Measurements from ENCODE around the gene C2. TPM values are rescaled to one million over a fixed set of nuclear protein-coding genes. Genes with fewer than 3 reads are reported as not detected.

C2 gene
- total RNA-seq, 1 donor from 2014 or later, result 18.6 TPM

DNA sequence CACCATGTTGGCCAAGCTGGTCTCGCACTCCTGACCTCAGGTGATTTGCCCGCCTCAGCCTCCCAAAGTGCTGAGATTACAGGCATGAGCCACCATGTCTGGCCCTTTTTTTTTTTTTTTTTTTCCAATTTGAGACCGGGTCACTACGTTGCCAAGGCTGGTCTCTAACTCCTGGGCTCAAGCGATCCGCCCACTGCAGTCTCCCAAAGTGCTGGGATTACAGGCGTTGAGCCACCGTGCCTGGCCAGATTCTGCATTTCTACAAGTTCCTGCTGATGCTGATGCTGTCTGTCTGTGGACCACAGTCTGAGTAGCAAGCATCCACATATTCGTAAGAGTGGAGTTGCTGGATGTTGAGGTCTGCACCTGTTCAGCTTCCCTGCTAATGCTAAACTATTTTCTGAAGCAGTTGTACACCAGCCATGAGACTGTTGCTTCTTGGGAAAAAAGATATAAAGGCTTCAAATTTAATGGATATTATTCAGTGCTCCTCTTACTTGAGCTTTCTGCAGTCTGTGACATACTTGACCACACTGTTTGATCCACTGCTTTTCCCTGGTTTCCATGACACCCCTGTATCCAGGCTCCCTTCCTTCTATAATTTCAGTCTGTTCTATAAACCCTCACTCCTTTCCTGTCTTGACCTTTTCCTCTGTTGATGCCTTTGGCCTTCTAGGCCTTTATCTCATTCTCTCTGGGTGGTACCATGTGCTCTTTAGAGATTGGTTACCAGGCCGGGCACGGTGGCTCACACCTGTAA is 15.5 kb upstream of the C2 start:
- peak overlapping the region in 1 of 2 donors; percentile 49 for H3K27ac ChIP-seq
- no peak overlapping the region for H3K4me3 ChIP-seq
- no peaks in the 10 kb centered on the region for H3K27me3 ChIP-seq
- no peaks in the 10 kb centered on the region for H3K36me3 ChIP-seq
- H3K4me1 ChIP-seq, result peaks cover 0 to 6% of the 10 kb centered on the region in 2 donors
- no peaks in the 10 kb centered on the region for H3K9me3 ChIP-seq
- TF ChIP-seq, protein P1, sequence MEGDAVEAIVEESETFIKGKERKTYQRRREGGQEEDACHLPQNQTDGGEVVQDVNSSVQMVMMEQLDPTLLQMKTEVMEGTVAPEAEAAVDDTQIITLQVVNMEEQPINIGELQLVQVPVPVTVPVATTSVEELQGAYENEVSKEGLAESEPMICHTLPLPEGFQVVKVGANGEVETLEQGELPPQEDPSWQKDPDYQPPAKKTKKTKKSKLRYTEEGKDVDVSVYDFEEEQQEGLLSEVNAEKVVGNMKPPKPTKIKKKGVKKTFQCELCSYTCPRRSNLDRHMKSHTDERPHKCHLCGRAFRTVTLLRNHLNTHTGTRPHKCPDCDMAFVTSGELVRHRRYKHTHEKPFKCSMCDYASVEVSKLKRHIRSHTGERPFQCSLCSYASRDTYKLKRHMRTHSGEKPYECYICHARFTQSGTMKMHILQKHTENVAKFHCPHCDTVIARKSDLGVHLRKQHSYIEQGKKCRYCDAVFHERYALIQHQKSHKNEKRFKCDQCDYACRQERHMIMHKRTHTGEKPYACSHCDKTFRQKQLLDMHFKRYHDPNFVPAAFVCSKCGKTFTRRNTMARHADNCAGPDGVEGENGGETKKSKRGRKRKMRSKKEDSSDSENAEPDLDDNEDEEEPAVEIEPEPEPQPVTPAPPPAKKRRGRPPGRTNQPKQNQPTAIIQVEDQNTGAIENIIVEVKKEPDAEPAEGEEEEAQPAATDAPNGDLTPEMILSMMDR (IDR thresholded peaks at IDR 0.05), result no peak
- no peak for DNase-seq (ENCODE audit: low spot score in 2 of 2)
- intact Hi-C loops (cut with DNase I), result no loop called here

DNA sequence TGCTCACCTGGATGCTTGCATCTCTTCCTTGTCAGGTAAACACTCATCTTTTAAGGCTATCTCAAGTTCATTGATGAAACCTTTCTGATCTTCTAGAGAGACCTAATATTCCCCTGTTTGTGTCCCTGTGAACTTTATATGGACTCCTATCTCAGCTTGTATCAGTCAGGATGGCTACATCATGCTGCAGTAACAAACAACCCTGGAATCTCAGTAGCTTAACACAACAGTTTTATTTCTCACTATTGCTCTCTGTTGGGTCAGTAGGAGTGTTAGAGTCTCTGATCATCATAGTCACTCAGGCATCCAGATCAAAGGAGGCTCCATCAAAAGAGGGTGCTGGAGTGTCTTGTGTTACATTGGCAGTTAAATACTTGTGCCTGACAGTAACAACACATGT is 12.2 kb upstream of the C2 start:
- H3K9me3 ChIP-seq, result no peaks in the 10 kb centered on the region
- TF ChIP-seq, protein P1 (IDR thresholded peaks at IDR 0.05), result no peak
- H3K27ac ChIP-seq, result no peak overlapping the region
- no peaks in the 10 kb centered on the region for H3K36me3 ChIP-seq
- peaks cover 0 to 6% of the 10 kb centered on the region in 2 donors for H3K4me1 ChIP-seq
- no peak for DNase-seq (ENCODE audit: low spot score in 2 of 2)
- intact Hi-C loops (cut with DNase I), result no loop called here
- no peak overlapping the region for H3K4me3 ChIP-seq
- no peaks in the 10 kb centered on the region for H3K27me3 ChIP-seq

DNA sequence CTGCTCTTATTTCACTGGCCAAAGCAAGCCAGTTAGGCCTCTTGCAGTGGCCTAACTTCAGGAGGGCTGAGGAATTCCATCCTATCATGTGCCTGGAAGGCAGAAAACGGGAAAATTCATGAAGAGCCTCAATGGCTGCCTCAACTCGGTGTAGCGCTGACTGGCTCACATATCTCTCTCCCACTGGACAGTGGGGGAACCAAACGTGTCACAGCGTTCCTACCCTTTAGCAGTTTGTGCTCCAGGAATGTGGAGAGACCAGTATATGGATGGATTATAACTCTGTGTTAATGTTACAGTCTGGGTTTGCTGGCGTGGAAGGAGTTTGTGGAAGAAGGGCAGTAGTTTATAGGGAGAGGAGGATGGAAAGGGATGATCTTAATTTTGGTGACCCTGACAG is 11.8 kb upstream of the C2 start:
- intact Hi-C loops (cut with DNase I), result no loop called here
- Histone ChIP-seq H3K27ac (no peak overlapping the region), H3K9me3 (no peaks in the 10 kb centered on the region), H3K36me3 (no peaks in the 10 kb centered on the region), H3K4me3 (no peak overlapping the region), H3K4me1 (peaks cover 0 to 6% of the 10 kb centered on the region in 2 donors), H3K27me3 (no peaks in the 10 kb centered on the region)
- TF ChIP-seq, protein P1 (IDR thresholded peaks at IDR 0.05), result no peak
- no peak for DNase-seq (ENCODE audit: low spot score in 2 of 2)

DNA sequence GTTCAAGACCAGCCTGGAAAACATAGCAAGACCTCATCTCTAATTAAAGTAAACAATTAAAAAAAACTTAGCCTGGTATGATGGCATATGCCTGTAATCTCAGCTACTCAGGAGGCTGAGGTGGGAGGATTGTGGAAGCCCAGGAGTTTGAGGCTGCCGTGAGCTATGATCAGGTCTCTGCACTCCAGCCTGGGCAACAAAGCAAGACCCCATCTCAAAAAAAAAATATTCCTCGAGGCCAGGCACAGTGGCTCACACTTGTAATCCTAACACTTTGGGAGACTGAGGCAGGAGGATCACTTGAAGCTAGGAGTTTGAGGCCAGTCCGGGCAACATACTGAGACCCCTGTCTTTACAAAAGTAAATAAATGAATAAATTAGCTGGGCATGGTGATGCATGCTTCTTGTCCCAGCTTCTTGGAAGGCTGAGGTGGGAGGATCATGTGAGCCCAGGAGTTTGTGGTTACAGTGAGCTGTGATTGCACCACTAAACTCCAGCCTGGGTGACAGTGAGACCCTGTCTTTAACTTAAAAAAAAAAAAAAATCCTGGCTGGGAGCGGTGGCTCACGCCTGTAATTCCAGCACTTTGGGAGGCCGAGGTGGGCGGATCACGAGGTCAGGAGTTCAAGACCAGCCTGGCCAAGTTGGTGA is 9.3 kb upstream of the C2 start:
- Histone ChIP-seq H3K27me3 (no peaks in the 10 kb centered on the region), H3K36me3 (no peaks in the 10 kb centered on the region), H3K9me3 (no peaks in the 10 kb centered on the region), H3K4me1 (no peaks in the 10 kb centered on the region), H3K27ac (no peak overlapping the region), H3K4me3 (no peak overlapping the region)
- TF ChIP-seq, protein P1 (IDR thresholded peaks at IDR 0.05), result no peak
- intact Hi-C loops (cut with DNase I), result no loop called here
- no peak for DNase-seq (ENCODE audit: low spot score in 2 of 2)

DNA sequence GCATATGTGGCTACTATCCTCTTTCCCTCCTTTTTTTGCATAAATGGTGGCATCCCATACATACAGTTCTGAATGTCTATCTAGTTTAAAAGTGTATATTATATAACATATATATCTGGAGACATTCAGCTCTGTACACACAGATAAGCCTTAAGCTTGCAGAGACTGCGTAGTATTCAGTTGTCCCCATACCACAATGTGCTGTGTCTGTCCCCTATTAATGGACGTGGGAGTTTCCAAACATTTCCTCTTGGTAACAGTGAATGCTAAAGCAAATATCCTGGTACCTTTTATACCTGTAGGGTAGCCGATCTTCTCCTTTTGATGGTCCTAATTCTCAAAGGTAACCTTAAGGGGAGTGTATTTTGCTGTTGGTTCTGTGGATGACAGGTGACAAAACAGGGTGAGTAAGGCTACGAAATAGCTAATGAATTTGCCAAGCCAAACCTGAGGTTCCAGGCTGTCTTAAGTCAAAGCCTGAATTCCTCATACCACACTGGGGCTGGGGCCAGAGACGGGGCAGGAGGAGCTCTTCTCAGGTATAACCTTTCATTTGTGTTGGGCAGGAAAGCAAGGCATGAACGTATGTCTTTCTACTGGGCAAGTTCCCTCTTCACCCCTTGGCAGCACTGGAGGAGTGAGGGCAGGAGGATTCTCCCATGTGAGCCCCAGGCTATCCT is 7.8 kb upstream of the C2 start:
- Histone ChIP-seq H3K4me3 (no peak overlapping the region), H3K27me3 (no peaks in the 10 kb centered on the region), H3K9me3 (no peaks in the 10 kb centered on the region), H3K27ac (no peak overlapping the region), H3K36me3 (no peaks in the 10 kb centered on the region), H3K4me1 (no peaks in the 10 kb centered on the region)
- intact Hi-C loops (cut with DNase I), result no loop called here
- TF ChIP-seq, protein P1 (IDR thresholded peaks at IDR 0.05), result no peak
- DNase-seq (ENCODE audit: low spot score in 2 of 2), result no peak

Data from ascending aorta (tissue), 2 donors.